Measurements from ENCODE around the gene PRPS2.

DNA sequence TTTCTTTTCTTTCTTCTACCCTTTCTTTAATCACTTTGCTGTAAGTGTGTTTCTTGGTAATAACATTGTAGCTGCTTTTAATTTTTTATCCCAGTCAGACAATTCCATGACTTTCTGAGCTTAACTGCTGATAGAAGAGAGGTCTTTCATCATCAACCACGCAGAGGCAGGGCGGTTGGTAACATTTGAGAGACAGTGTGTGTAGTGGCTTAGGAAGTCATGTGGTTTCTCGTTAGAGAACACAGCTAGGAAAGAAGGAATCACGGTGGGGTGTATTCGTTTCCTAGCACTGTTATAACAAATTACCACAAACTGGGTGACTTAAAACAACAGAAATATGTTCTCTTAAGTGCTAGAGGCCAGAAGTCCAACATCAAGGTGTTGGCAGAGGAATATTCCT is 11.5 kb downstream of the PRPS2 start:
- no peak for TF ChIP-seq EZH2 (IDR thresholded peaks at IDR 0.05; ENCODE audit: borderline replicate concordance, low read depth, low read length, severe bottlenecking)
- TF ChIP-seq, protein P1, sequence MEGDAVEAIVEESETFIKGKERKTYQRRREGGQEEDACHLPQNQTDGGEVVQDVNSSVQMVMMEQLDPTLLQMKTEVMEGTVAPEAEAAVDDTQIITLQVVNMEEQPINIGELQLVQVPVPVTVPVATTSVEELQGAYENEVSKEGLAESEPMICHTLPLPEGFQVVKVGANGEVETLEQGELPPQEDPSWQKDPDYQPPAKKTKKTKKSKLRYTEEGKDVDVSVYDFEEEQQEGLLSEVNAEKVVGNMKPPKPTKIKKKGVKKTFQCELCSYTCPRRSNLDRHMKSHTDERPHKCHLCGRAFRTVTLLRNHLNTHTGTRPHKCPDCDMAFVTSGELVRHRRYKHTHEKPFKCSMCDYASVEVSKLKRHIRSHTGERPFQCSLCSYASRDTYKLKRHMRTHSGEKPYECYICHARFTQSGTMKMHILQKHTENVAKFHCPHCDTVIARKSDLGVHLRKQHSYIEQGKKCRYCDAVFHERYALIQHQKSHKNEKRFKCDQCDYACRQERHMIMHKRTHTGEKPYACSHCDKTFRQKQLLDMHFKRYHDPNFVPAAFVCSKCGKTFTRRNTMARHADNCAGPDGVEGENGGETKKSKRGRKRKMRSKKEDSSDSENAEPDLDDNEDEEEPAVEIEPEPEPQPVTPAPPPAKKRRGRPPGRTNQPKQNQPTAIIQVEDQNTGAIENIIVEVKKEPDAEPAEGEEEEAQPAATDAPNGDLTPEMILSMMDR (IDR thresholded peaks at IDR 0.05; ENCODE audit: borderline replicate concordance, extremely low read depth, low read length, poor library complexity, severe bottlenecking): no peak

Data from DND-41 (cell line).